Measurements from ENCODE around the gene ALDH1L1. TPM values are rescaled to one million over a fixed set of nuclear protein-coding genes. Genes with fewer than 3 reads are reported as not detected.

The ALDH1L1 gene
- total and polyA plus RNA-seq, 2 of the 13 experiments (the other 11 are each of a cell fraction or from before 2014, with no cell fraction given): 11.2 to 28.7 TPM

GRCh38 chr3:126083913-126084767, 96.2 kb downstream of the ALDH1L1 start, which contains the start of gene SLC41A3 (continued):
- no peak for TF ChIP-seq KIAA2018 (CRISPR knock-in tag; IDR thresholded peaks at IDR 0.05; ENCODE audit: borderline replicate concordance)
- peak; percentile 45; the same call in 1 of the 2 replicates for TF ChIP-seq NR2C2 (CRISPR knock-in tag; IDR thresholded peaks at IDR 0.05; ENCODE audit: borderline replicate concordance)
- TF ChIP-seq ZNF44 (CRISPR knock-in tag; IDR thresholded peaks at IDR 0.05): no peak
- TF ChIP-seq ZSCAN20 (CRISPR knock-in tag; IDR thresholded peaks at IDR 0.05; ENCODE audit: borderline replicate concordance): no peak
- peak; percentile 89 for TF ChIP-seq HNRNPK (IDR thresholded peaks at IDR 0.05; ENCODE audit: low read depth, low read length, poor library complexity, severe bottlenecking)
- 0 out of 2 replicates have a peak, but pooled peaks have one; percentile 36 for TF ChIP-seq REPIN1 (CRISPR knock-in tag; IDR thresholded peaks at IDR 0.05; ENCODE audit: borderline replicate concordance, low read depth)
- TF ChIP-seq ZNF746 (CRISPR knock-in tag; IDR thresholded peaks at IDR 0.05): 0 out of 2 replicates have a peak, but pooled peaks have one; percentile 5
- peak; percentile 67; the same call in 1 of the 2 replicates for TF ChIP-seq ELF3 (CRISPR knock-in tag; IDR thresholded peaks at IDR 0.05)
- TF ChIP-seq ETV5 (CRISPR knock-in tag; IDR thresholded peaks at IDR 0.05; ENCODE audit: borderline replicate concordance): peak; percentile 43; the same call in 1 of the 2 replicates
- TF ChIP-seq ZNF362 (CRISPR knock-in tag; IDR thresholded peaks at IDR 0.05; ENCODE audit: borderline replicate concordance): peak; percentile 42; the same call in 1 of the 2 replicates
- no peak for TF ChIP-seq LCORL (IDR thresholded peaks at IDR 0.05)
- peak; percentile 58 for TF ChIP-seq LCORL (CRISPR knock-in tag; IDR thresholded peaks at IDR 0.05)
- peak; percentile 79; the same call in 1 of the 2 replicates for TF ChIP-seq ZNF430 (CRISPR knock-in tag; IDR thresholded peaks at IDR 0.05)
- TF ChIP-seq ZFX (CRISPR knock-in tag; IDR thresholded peaks at IDR 0.05; ENCODE audit: low read depth): peak; percentile 70; the same call in 1 of the 2 replicates
- TF ChIP-seq DRAP1 (CRISPR knock-in tag; IDR thresholded peaks at IDR 0.05): 0 out of 2 replicates have a peak, but pooled peaks have one; percentile 15
- 0 out of 2 replicates have a peak, but pooled peaks have one; percentile 38 for TF ChIP-seq ZNF230 (CRISPR knock-in tag; IDR thresholded peaks at IDR 0.05)
- TF ChIP-seq ZNF10 (CRISPR knock-in tag; IDR thresholded peaks at IDR 0.05; ENCODE audit: borderline replicate concordance, low read depth): no peak
- no peak for TF ChIP-seq XBP1 (CRISPR knock-in tag; IDR thresholded peaks at IDR 0.05)
- TF ChIP-seq ASH2L (IDR thresholded peaks at IDR 0.05; ENCODE audit: insufficient read length, low read depth, low read length): peak; percentile 34

Measured in HepG2 (cell line).